HG03565 (cell line): Measurements from ENCODE around the gene ZNF511.

Experiments used
- ATAC-seq: cut with Tn5 transposase; IDR thresholded peaks from one replicate; pipeline ENCODE4 v1.9.1; 2021; ENCODE audit warnings: mild to moderate bottlenecking, moderate library complexity; ENCODE audit not compliant: unreplicated experiment

The ZNF511 gene

GRCh38 chr10:133292919-133293809 is 15.6 kb upstream of the ZNF511 start:
- ATAC-seq = no peak

GRCh38 chr10:133293810-133294119 is 14.9 kb upstream of the ZNF511 start:
- ATAC-seq = no peak

- no peak for ATAC-seq
Observed at GRCh38 chr10:133294189-133294588, 14.5 kb upstream of the ZNF511 start.

GRCh38 chr10:133295426-133296320 is 13.0 kb upstream of the ZNF511 start:
- no peak for ATAC-seq

- ATAC-seq = no peak
Observed at GRCh38 chr10:133297504-133297903, 11.2 kb upstream of the ZNF511 start.

GRCh38 chr10:133298466-133298865 is 10.2 kb upstream of the ZNF511 start:
- no peak for ATAC-seq

- no peak for ATAC-seq
Observed at GRCh38 chr10:133299224-133299623, 9.5 kb upstream of the ZNF511 start.

GRCh38 chr10:133299738-133300137 is 9.0 kb upstream of the ZNF511 start:
- no peak for ATAC-seq

- ATAC-seq = no peak
Observed at GRCh38 chr10:133302230-133302629, 6.5 kb upstream of the ZNF511 start.

GRCh38 chr10:133303206-133303605 is 5.5 kb upstream of the ZNF511 start:
- ATAC-seq = no peak

GRCh38 chr10:133306097-133306476 is 2.6 kb upstream of the ZNF511 start:
- ATAC-seq = no peak

GRCh38 chr10:133306941-133307379 is 1.8 kb upstream of the ZNF511 start:
- ATAC-seq = no peak

GRCh38 chr10:133307776-133308420 is 816 bp upstream of the ZNF511 start:
- ATAC-seq = no peak

- ATAC-seq = peak; percentile 62
Observed at GRCh38 chr10:133309100-133309719, 496 bp downstream of the ZNF511 start.

- ATAC-seq = no peak
Observed at GRCh38 chr10:133309720-133310398, 1.1 kb downstream of the ZNF511 start.

GRCh38 chr10:133310399-133310755 is 1.7 kb downstream of the ZNF511 start:
- no peak for ATAC-seq

- no peak for ATAC-seq
Observed at GRCh38 chr10:133310789-133311188, 2.1 kb downstream of the ZNF511 start.

- no peak for ATAC-seq
Observed at GRCh38 chr10:133311570-133311969, 2.9 kb downstream of the ZNF511 start.

GRCh38 chr10:133312016-133312768 is 3.5 kb downstream of the ZNF511 start:
- ATAC-seq = no peak

GRCh38 chr10:133312769-133313145 is 4.0 kb downstream of the ZNF511 start:
- ATAC-seq = no peak
